Liver (tissue), 9 donors: ENCODE results near the gene TSC22D3. TPM values are rescaled to one million over a fixed set of nuclear protein-coding genes. Genes with fewer than 3 reads are reported as not detected.
A peak's percentile ranks its signal among the peaks of the same experiment; 100 is the strongest.

Experiments used
- DNase-seq: peaks from one replicate; pipeline ENCODE4 v3.0.0-alpha.2; 2017; ENCODE audit warnings: low spot score
- H3K27ac ChIP-seq, 2 donors: one replicate each; pipeline ENCODE4 v1.7.0; 2013; ENCODE audit warnings: inconsistent platforms in 2 of 2, low read length in 2 of 2, control low read depth in 1 of 2, low read depth in 1 of 2, mild to moderate bottlenecking in 1 of 2
- H3K27me3 ChIP-seq, 4 donors: one replicate each; pipeline versions ENCODE4 v1.6.1 to v1.7.0; 2013; ENCODE audit warnings: low read length in 3 of 4, inconsistent platforms in 1 of 4, mild to moderate bottlenecking in 1 of 4, moderate library complexity in 1 of 4; ENCODE audit not compliant: control insufficient read depth in 4 of 4, insufficient read depth in 4 of 4
- H3K36me3 ChIP-seq, 4 donors: one replicate each; pipeline versions ENCODE4 v1.6.1 to v1.7.0; 2013; ENCODE audit warnings: low read length in 3 of 4, mild to moderate bottlenecking in 3 of 4, low read depth in 1 of 4, moderate library complexity in 1 of 4; ENCODE audit not compliant: control insufficient read depth in 4 of 4, insufficient read depth in 3 of 4
- H3K4me1 ChIP-seq, 4 donors: one replicate each; pipeline versions ENCODE4 v1.6.1 to v1.7.0; 2013; ENCODE audit warnings: low read length in 3 of 4, mild to moderate bottlenecking in 3 of 4, moderate library complexity in 1 of 4; ENCODE audit not compliant: control insufficient read depth in 4 of 4, insufficient read depth in 4 of 4
- H3K4me3 ChIP-seq, 3 donors: one replicate each; pipeline versions ENCODE4 v1.6.1 to v1.7.0; 2013; ENCODE audit warnings: low read length in 3 of 3, control low read depth in 1 of 3, low read depth in 1 of 3, mild to moderate bottlenecking in 1 of 3
- H3K9ac ChIP-seq, 2 donors: one replicate each; pipeline ENCODE4 v1.7.0; 2013; ENCODE audit warnings: low read length in 2 of 2, mild to moderate bottlenecking in 2 of 2, moderate library complexity in 2 of 2, control low read depth in 1 of 2, low read depth in 1 of 2
- H3K9me3 ChIP-seq, 4 donors: one replicate each; pipeline versions ENCODE4 v1.6.1 to v1.7.0; 2013; ENCODE audit warnings: low read length in 3 of 4; ENCODE audit not compliant: control insufficient read depth in 4 of 4
- ATF3 ChIP-seq: IDR thresholded peaks from 2 replicates; pipeline ENCODE4 v1.6.1; 2016; ENCODE audit warnings: antibody characterized with exemption
- CTCF ChIP-seq: fragments of 150-350 bp; IDR thresholded peaks from 2 replicates; pipeline ENCODE4 v1.5.1; 2017; ENCODE audit warnings: improper control_type of control experiment, low read depth, low read length; ENCODE audit not compliant: missing input control
- EGR1 ChIP-seq, 2 donors: IDR thresholded peaks; 2 replicates each; pipeline ENCODE4 v1.6.1; 2016 to 2018; ENCODE audit warnings: antibody characterized with exemption in 2 of 2, low read depth in 2 of 2
- FOXA1 ChIP-seq: IDR thresholded peaks from 2 replicates; pipeline ENCODE4 v1.6.1; 2016; ENCODE audit warnings: antibody characterized with exemption
- FOXA2 ChIP-seq: IDR thresholded peaks from 2 replicates; pipeline ENCODE4 v1.6.1; 2016; ENCODE audit warnings: antibody characterized with exemption
- GABPA ChIP-seq, 2 donors: IDR thresholded peaks in 1 of 2; conservative IDR thresholded peaks in 1 of 2; 2 replicates each; pipeline ENCODE4 v1.6.1; 2016; ENCODE audit warnings: antibody characterized with exemption in 2 of 2, mild to moderate bottlenecking in 1 of 2, moderate library complexity in 1 of 2
- HNF4A ChIP-seq, 2 donors: conservative IDR thresholded peaks; 2 replicates each; pipeline ENCODE4 v1.6.1; 2016; ENCODE audit warnings: antibody characterized with exemption in 2 of 2, mild to moderate bottlenecking in 2 of 2
- HNF4G ChIP-seq: IDR thresholded peaks from 2 replicates; pipeline ENCODE4 v1.6.1; 2016; ENCODE audit warnings: antibody characterized with exemption
- JUND ChIP-seq, 2 donors: IDR thresholded peaks; 2 replicates each; pipeline ENCODE4 v1.6.1; 2016; ENCODE audit warnings: antibody characterized with exemption in 2 of 2
- MAX ChIP-seq: IDR thresholded peaks from 2 replicates; pipeline ENCODE4 v1.6.1; 2016; ENCODE audit warnings: antibody characterized with exemption
- NR2F2 ChIP-seq: IDR thresholded peaks from 2 replicates; pipeline ENCODE4 v1.6.1; 2016; ENCODE audit warnings: antibody characterized with exemption
- RAD21 ChIP-seq, 2 donors: IDR thresholded peaks; 2 replicates each; pipeline ENCODE4 v1.6.1; 2016; ENCODE audit warnings: antibody characterized with exemption in 2 of 2, mild to moderate bottlenecking in 2 of 2
- REST ChIP-seq: IDR thresholded peaks from 2 replicates; pipeline ENCODE4 v1.6.1; 2016; ENCODE audit warnings: antibody characterized with exemption, mild to moderate bottlenecking
- RXRA ChIP-seq, 2 donors: IDR thresholded peaks; 2 replicates each; pipeline ENCODE4 v1.6.1; 2017 to 2018; ENCODE audit warnings: antibody characterized with exemption in 2 of 2, mild to moderate bottlenecking in 1 of 2
- SP1 ChIP-seq: IDR thresholded peaks from 2 replicates; pipeline ENCODE4 v1.6.1; 2018; ENCODE audit warnings: antibody characterized with exemption, mild to moderate bottlenecking
- TAF1 ChIP-seq: conservative IDR thresholded peaks from 2 replicates; pipeline ENCODE4 v1.6.1; 2016; ENCODE audit warnings: antibody characterized with exemption, mild to moderate bottlenecking
- YY1 ChIP-seq: IDR thresholded peaks from 2 replicates; pipeline ENCODE4 v1.6.1; 2016; ENCODE audit warnings: antibody characterized with exemption, mild to moderate bottlenecking
- ZBTB33 ChIP-seq: IDR thresholded peaks from 2 replicates; pipeline ENCODE4 v1.6.1; 2016; ENCODE audit warnings: antibody characterized with exemption
- WGBS: extraction: QIAGEN DNeasy Blood & Tissue Kit; methylation state at CpG from one replicate; pipeline ENCODE4 v1.1.7; 2013; 5-methylcytosine and 5-hydroxymethylcytosine counted together
- polyA plus RNA-seq, 2 donors: library from polyadenylated mRNA; stranded (reverse) in 1 of 2; unstranded in 1 of 2; fragments of 200-250 nt in 1 of 2; fragments of >200 nt in 1 of 2; fragmentation: Nextera tagmentation in 1 of 2; extraction: Ambion mirVana in 1 of 2; gene quantifications; one replicate each; pipeline versions ENCODE4 v1.2.1 to v1.2.3, GENCODE V29; 2013 to 2015
- total RNA-seq, 2 donors: library from RNA; depleted of rRNA; stranded (reverse); fragments of >200 nt; gene quantifications; one replicate each; pipeline ENCODE4 v1.2.3, GENCODE V29; 2014
- donor health status: healthy.
- donor health status: healthy.
- donor health status: healthy.
- donor health status: healthy.
- donor health status: healthy.

Gene TSC22D3
- total and polyA plus RNA-seq, 4 donors, result 10.5 to 128 (median 48.1) TPM

- Histone ChIP-seq H3K27me3 (no peaks in the 10 kb centered on the region), H3K9ac (no peak overlapping the region), H3K4me3 (no peak overlapping the region), H3K27ac (peak overlapping the region; percentile 44 to 65), H3K9me3 (no peaks in the 10 kb centered on the region), H3K36me3 (no peaks in the 10 kb centered on the region), H3K4me1 (peaks cover 13 to 59% (median 52%) of the 10 kb centered on the region in 4 donors)
- TF ChIP-seq FOXA1 (no peak), HNF4A (conservative IDR thresholded peaks at IDR 0.05) (peak; percentile 16 to 44)
- WGBS, result 45% methylated on average over 8 of the region's 8 CpGs
- no peak for DNase-seq
Observed at GRCh38 chrX:107738768-107739167, 36.8 kb downstream of the TSC22D3 start.

- TF ChIP-seq NR2F2, result no peak
- TF ChIP-seq TAF1, result peak; percentile 19
- TF ChIP-seq YY1, result no peak
- no peak for TF ChIP-seq ZBTB33
- peak; percentile 61 to 80 for TF ChIP-seq RXRA (IDR thresholded peaks at IDR 0.05)
- TF ChIP-seq SP1, result peak; percentile 64
- TF ChIP-seq CTCF, result no peak
- peak; percentile 17 for TF ChIP-seq MAX
- TF ChIP-seq HNF4G, result no peak
- no peak for TF ChIP-seq EGR1 (IDR thresholded peaks at IDR 0.05; ENCODE audit: low read depth in 2 of 2)
- TF ChIP-seq GABPA (IDR thresholded peaks at IDR 0.05 in 1 of 2, conservative IDR thresholded peaks at IDR 0.05 in 1 of 2), result no peak
- no peak for TF ChIP-seq FOXA1
- no peak for TF ChIP-seq FOXA2
- peak; percentile 48 to 50 for TF ChIP-seq HNF4A (conservative IDR thresholded peaks at IDR 0.05)
- no peak for TF ChIP-seq REST
- TF ChIP-seq JUND (IDR thresholded peaks at IDR 0.05), result peak in 1 of 2 donors; percentile 7
- no peak for TF ChIP-seq ATF3
- peak in 1 of 2 donors; percentile 39 for TF ChIP-seq RAD21 (IDR thresholded peaks at IDR 0.05)
- Histone ChIP-seq H3K9me3 (no peaks in the 10 kb centered on the region), H3K4me1 (peaks cover 15 to 54% (median 47%) of the 10 kb centered on the region in 4 donors), H3K27ac (peak overlapping the region; percentile 37 to 65), H3K4me3 (no peak overlapping the region), H3K27me3 (no peaks in the 10 kb centered on the region), H3K36me3 (no peaks in the 10 kb centered on the region), H3K9ac (no peak overlapping the region)
- DNase-seq, result no peak
- WGBS, result 59% methylated on average over 5 of the region's 5 CpGs
Observed at GRCh38 chrX:107738272-107738671, 37.3 kb downstream of the TSC22D3 start.
